Stimulated activated CD4-positive, alpha-beta T cell treated with anti-CD3 and anti-CD28 coated beads, TNF-alpha, amount 100 ng/mL, for 4 hours (primary cell): ENCODE measurements around the gene ARHGEF9.
A peak's percentile ranks its signal among the peaks of the same experiment; 100 is the strongest.
"Not testable (repeated sequence)": the region's sequence is repeated elsewhere in the genome, so short reads cannot be mapped to it uniquely, and the experiment has no call there.

Experiments used
- DNase-seq, 3 experiments: peaks; one replicate each; pipeline ENCODE4 v3.0.0-alpha.2; 2020; ENCODE audit warnings: low read depth in 3 of 3

Gene ARHGEF9

DNA sequence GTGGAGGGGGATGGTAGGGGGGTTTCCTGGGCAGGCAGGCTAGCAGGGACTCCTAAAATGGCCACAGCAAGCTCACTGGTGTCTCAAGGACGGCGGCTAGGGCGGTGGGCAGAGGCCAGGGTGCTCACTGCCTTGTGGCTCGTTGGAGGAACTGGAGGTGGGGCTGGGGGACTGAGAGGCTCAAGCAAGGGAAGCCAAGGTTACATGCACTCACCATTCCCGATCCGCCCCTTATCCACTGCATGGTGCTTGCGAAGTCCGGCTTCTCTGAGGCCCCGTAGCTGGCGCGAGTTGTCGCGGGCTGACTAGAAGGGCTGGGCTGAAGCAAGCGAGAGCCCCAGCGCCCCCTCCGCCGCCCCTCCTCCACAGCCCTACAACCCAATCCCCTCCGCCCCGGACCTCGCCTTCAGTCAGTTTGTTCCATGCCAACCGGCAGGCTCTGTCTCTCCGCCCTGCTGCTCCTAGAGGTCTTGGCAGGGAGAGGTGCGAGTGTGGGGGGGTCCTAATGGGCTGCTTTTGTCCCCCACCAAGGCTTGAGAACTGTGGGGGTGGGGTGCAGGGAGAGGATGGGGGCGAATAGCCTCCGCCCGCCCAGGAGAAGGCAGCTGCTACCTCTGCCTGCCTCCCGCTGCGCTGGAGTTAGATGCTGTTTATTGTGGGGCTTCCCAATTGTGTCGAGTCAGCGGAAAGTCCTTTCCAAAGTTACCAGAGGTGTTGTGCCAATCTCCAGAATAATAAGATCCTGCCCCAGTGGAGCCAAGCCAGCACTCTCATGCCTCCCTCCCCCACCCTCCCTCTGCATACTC lies at the start of gene ARHGEF9:
Gene ARHGEF9, minus strand, starts transcription at position 313 of the 806 bp plus-strand sequence. Its CDS starts 69 bp downstream, at position 244.
- DNase-seq, result no peak

DNA sequence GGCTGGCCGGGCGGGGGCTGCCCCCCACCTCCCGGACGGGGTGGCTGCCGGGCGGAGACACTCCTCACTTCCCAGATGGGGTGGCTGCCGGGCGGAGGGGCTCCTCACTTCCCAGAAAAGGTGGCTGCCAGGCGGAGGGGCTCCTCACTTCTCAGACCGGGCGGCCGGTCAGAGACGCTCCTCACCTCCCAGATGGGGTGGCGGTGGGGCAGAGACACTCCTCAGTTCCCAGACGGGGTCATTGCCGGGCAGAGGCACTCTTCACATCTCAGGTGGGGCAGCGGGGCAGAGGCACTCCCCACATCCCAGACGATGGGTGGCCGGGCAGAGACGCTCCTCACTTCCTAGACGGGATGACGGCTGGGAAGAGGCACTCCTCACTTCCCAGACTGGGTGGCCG lies 40.4 kb upstream of the ARHGEF9 start:
- not testable (repeated sequence) for DNase-seq

DNA sequence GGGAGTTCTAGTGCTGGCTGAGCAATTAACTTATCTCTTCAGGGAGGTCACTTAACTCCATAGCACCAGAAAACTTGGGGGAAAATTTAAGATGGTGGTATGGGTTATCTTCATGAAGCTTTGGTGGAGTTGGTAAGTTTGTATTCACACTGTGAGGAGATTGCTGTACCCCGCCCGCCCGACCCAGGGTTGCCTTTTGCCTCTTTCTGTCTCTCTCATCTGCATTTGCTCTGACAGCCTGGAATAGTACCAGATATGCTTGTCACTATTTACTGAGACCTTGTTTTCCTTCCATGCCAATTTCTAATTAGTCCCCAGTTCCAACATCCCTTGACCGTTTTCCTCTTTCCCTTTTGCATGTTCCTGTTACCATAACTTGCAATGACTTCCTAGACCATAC lies 33.1 kb upstream of the ARHGEF9 start:
- no peak for DNase-seq

DNA sequence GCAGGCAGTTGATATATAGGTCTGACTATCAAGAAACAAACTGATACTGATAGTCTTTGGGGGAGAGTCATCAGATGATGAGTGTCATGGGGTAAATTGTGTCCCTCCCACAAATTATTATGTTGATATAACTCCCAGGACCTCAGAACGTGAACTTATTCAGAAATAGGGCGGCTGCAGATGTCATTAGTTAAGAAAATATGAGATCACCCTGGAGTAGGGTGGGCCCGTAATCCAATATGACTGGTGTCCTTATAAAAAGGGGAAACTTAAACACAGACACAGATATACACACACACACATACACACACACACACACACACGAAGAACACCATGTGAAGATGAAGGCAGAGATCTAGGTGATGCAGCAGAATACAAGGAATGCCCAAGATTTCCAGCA lies 32.7 kb upstream of the ARHGEF9 start:
- DNase-seq, result no peak

DNA sequence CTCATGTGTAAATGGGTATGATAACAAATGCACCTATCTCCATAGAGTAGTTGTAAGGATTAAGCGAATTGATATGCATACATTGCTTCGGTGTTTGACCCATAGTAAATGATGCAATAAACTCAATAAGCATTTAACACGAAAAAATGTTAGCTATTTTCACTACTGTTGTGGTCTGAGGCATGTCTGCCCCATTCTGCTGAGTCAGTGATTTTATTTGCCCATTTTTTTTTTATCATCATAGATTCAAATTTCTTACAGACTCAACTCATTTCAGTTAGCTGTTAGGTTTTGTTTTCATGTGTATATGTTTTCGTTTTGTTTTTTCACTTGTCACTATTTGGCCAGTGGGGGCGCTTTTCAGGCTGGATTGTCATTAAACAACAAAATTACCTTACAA lies 27.8 kb upstream of the ARHGEF9 start:
- DNase-seq, result no peak

DNA sequence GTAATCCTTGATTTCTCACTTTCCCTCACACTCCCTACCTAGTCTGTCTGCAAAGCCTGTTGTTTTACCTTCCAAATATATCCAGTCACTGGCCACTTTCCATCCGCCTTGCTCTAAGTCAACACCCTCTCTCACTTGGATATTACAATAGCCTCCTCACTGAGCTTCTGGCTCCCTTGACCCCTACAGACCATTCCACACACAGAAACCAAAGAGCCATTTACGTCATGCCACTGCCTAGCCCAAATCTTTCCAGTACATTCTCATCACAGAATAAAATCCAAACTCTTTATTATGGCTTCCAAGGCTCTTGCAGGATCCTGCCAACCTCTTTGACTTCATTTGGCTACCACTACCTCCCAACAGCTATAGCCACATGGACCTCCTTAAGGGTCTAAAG lies 25.7 kb upstream of the ARHGEF9 start:
- DNase-seq, result no peak

DNA sequence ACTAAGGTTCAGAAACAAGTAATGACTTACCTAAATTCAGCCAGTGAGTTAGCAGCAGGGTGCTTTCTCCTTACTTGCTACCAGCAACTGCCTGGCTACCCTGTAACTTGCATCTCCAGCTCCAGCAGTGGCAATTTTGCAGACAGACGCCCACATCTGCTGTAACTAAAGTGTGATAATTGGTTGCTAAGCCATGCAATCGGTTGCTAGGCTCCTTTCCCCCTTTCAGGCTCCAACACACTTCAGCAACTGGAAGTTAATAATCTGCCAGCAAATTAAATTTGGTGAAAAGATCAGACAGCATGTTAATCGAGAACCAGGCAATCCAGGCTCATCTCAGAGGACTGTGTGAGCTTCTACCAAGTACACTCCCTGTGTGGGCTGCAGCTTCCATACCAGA lies 24.2 kb upstream of the ARHGEF9 start:
- DNase-seq, result no peak

DNA sequence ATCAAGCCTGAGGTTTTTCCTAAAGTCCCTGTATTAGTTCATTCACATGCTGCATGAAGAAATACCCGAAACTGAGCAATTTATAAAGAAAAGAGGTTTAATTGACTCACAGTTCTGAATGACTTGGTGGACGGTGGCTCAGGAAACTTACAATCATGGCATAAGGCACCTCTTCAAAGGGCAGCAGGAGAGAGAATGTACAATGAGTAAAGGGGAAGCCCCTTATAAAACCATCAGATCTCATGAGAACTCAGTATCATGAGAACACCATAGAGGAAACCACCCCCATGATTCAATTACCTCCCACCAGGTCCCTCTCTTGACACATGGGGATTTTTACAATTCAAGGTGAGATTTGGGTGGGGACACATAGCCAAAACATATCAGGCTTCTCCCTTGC lies 10.4 kb upstream of the ARHGEF9 start:
- DNase-seq, result not testable (repeated sequence)

DNA sequence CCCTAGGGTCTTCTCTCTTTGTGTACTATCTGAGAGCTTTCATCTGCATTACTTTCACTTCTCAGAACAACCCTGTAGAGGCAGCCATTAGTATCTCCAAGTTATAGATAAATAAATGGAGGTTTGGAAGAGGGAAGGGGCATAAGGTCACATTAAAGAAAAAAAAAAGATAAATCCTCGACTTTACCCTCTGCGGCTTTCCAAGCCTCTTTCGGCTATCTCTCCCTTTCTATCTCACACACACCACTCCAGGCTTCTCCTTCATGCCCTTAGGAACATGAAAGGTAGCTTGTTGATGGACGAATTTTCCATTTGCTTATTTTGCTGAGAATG lies 660 bp upstream of the ARHGEF9 start:
- no peak for DNase-seq

DNA sequence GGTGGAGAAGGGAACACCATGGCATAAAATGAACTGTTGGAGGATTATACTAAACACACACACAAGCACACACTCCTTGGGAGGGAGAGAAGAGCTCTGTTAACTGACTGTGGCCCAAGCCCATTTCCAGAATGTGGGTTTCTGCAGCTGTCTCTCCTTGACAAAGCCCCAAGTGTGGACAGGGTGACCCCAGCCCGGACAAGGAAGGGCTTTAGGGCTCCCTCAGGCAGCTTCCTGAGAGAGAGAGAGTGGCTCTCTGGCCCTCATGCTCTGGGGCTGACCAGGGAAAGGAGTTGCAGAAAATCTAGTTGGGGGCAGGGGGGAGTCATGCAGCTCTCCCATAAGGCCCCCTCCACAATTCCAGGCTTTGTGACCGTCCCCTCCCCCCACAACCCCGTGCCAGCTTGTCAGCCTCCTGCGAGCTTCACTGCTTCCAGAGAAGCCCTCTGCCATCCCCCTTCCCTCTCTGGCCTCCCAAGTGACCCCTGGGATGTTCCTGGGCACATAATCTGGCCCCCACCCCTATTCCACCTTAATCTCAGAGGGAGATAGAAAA lies 590 bp downstream of the ARHGEF9 start:
- DNase-seq, result no peak

DNA sequence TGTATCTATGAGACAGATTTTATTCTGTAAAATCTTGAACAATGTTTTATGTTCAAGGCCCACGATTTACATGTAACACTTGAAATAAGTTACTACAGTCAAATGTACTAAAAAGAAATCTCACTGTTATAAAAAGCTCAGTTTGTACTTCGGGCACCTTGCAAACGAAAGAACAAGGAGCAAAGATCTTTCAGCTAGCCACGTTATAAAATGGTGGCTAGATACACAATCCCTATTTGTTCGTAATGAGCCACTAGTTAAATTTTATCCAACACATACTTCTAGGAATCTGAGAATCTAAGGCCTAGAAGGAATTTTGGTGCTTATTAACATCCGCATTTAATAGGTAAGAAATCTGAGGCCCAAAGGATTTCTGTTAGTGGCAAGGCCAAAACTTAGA lies 2.5 kb downstream of the ARHGEF9 start:
- DNase-seq, result no peak

DNA sequence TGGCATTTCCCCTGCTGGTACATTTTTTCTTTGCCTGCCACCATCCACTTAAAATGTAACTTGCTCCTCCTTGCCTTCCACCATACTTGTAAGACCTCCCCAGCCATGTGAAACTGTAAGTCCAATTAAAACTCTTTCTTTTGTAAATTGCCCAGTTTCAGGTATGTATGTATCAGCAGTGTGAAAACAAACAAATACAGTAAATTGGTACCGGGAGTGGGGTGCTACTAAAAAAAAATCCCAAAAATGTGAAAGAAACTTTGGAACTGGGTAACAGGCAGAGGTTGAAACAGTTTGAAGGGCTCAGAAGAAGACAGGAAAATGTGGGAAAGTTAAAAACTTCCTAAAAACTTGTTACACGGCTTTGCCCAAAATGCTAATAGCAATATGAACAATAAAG lies 16.3 kb downstream of the ARHGEF9 start:
- no peak for DNase-seq

DNA sequence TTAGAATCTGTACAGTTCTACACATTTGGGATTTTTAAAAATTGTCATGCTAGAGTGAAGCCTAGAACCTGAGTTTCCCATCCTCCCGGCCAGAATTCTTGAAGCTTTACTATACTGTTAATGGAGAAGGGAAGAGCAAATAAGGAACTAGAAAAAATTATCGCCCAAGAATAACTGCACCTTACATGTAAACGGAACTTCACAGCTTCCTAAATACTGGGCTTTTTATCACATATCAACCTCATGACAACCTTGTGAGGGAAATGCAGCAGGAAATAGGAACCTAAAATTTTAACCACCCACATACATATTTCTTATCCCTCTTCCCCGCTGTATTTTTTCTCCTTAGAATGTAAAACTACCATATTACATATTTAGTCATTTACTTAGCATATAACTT lies 19.3 kb downstream of the ARHGEF9 start:
- DNase-seq, result no peak

DNA sequence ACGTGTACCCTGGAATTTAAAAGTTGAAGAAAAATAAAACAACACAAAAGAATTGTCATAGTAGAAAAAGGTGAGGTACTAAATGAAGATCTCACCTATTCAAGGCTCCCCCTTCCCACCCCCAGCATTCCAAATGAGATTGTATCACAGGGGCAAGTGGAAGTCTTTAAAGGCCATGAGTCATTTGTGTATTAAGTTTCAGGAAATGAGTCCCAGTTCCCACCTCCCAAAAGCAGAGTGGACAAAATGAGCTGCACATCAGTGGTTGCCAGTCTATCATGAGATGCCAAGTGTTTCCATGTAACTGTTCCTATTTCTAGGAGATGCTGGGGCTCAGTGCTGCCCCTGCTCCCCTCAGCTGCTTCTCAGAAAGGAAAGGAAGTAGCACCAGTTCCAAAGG lies 20.1 kb downstream of the ARHGEF9 start:
- DNase-seq, result no peak

DNA sequence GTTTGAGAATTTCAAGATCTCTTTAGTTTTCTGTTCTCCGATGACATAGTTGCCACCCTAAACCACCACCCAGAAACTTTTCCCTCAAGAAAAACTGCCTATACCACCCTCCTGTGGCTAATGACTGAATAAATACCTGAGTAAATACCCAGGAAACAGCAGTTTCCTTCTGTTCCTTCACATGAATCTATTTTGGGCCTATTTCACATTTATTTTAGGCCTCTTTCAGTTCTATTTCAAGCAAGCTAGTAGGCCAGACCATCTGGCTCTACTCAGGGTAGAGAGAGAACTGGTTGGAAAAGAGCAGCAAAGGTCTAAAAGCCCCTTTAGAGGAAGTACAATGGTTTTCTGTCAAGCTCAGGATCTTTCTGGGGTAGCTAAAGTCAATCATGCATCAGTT lies 23.4 kb downstream of the ARHGEF9 start:
- DNase-seq, result no peak

DNA sequence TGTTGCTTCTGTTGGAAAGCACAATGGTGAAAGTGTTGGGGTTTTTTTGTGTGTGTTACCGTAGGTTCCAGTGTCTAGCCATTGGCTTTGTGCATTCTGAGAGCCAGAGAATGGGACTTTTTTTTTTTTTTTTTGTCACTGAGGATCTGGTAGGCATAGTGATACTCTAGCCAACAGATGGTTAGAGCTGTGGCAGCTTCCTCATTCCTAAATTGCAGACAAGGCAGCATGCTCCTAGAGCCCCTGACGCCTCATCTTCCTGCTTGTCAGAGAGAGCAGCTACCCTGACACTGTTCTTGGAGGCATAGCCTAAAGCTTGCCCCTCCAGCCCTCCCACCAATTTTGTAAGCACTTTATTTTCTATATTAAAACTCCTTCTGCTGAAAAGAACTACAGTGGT lies 27.0 kb downstream of the ARHGEF9 start:
- no peak for DNase-seq

DNA sequence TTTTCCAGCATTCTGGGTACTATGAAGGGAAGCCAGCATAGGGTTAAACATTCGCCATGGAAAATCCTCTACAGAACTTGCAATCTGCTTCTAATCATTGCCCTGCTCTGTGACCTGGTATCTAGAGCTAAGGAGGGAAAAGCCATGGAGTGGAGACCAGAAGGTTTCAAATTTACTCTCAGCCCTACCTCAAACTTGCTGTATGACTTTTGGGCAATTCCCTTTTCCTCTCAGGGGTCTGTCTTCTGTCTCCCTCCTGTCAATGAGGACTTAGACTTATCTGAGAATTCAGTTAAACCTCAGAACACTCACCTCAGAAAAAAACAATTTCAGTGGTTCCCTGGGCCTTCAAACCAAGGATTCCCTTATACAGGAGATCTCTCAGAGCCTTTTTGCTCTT lies 29.1 kb downstream of the ARHGEF9 start:
- no peak for DNase-seq

DNA sequence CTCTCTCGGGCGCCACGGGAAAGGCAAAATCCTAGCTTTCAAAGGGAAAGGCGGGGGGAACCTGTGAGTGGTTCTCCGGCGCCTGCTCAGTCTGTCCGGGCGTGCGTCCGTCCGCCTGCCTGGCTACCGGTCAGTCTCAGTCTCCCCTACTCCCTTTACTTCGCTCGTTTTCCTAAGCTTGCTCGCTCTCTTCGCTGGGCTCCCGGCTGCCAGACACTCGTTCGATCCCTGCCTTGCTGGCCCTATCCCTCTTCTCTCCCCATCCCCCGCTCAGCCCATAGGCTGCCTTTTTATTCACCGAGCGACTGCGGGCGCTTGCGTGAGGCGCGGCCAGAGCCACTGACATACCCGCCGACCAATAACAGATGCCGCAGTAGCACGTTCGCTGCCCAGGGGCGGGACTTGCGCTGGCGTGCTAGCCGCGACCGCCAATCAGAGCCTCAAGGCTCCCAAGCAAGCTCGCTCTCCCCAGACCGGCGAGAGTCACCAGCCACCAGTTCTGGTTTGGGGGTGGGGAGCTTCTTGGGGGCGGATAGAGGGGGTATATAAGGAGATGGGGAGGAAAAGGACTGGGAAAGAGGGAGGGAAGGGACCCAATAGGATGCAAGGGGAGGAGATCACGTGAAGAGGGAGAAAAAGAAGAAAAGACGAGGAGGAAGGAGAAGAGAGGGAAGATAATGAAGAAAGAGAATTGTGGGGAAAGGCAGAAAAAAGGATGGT lies 30.0 kb downstream of the ARHGEF9 start:
- peak; percentile 56 to 72 (median 71) for DNase-seq

DNA sequence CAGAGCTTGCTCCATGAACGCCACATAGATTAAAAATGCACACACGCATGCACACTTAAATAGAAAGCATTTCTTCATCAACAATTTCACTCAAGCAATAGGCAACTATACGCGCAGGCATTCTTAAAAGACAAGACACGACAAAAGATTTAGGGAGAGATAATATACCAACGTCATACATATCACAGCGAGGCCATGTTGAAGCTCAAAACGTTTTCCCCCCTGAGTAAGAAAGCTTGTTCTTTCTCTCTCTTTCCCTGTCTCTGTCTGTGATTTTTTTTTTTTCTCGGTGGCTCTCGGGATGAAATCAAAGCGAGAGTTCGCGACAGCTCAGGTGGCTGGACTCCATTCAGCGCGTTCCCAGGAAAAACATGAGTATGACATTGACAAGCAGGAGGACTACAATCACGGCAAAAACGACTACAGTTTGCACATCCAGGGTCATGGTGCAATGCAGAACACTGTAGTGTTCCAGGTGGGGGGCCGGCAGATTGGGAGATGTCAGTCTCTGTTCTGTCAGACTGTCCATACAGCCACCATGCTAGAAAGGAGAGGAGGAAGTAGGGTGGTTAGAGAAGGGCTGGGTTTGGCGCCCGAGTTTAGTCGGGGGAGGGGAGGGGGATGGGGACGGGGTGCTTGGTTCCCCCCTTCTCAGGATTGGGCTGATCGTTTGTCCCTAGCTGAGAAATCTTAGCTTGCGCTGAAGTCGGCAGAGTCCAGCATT lies 30.7 kb downstream of the ARHGEF9 start:
- peak in 1 of 3 experiments; percentile 0 for DNase-seq

DNA sequence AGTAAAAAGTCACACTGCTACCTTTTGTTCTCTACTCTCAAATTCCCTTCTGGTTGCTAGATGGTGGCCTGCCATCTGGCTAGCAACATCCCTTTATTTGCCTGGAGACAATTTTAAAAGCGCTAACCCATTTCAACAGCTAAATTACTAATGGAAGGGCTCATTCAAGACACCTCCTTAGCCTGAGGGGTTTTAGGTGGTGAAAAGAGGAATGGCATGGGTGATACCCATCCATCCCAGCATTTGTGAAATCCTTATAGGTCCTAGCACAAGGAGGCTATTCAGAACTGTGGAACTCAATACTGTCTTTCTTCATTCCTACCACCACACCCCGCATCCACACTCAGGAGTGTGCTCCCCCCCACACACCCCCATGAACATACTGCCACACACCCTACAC lies 33.5 kb downstream of the ARHGEF9 start:
- no peak for DNase-seq

DNA sequence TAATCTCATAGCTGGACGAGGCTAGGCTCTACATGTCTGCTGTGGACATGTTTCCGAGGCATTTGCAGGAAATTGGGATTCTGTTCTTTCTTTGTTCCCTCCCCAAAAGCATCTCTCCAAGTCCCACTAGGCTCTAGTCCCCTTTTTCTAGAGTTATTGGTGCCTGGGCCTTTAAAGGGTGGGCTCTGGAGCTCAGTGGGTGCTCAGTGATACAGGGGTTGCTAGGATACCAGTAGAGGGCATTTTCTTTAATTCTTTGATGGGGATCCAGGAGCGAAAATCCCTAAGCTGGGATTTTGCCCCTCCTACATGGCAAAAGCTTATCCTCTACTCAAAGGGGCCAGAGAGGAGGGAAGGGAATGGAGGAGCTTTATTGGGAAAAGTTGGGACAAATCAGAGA lies 34.2 kb downstream of the ARHGEF9 start:
- DNase-seq, result no peak

DNA sequence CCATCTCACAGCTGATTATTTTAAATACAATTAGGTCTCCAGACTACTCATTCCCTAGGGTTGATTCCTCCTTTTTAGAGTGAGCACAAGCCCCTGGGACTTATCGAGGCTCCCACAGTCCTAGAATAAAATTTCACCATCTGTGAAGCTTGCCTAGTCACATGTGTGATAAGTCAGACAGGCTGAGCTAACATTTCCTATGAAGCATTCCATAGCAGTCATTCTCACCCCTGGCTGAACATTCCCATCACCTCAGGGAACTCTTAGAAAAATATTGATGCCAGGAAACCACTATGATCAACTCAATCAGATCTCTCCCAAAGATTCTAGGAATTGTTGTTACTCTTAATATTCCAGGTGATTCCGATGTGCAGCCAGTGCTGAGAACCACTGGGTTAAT lies 37.7 kb downstream of the ARHGEF9 start:
- DNase-seq, result no peak

DNA sequence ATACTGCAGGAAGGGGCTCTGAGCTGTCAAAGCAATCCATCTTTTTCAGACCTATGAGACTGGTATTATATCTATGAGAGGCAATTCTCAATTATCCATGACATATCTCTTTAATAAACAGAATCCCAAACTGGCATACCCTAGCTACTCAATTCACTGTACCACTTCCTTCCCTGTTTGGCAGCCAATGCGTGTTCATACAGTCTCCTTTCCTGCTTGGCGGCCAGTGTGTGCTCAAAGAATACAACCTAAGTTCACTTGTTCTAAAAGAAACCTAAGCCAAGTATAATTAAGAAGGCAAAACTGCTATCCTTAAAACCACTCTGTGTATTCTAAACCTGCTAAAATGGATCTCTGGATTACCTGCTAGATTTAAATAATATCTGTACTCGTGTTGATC lies 38.3 kb downstream of the ARHGEF9 start:
- DNase-seq, result no peak
